ENCODE data around the gene PIGK. TPM values are rescaled to one million over a fixed set of nuclear protein-coding genes. Genes with fewer than 3 reads are reported as not detected.

PIGK gene
- total and polyA plus RNA-seq, 2 donors (not counting 3 experiments of a cell fraction or from before 2014, with no cell fraction given), result 12.3 to 32.3 TPM

DNA sequence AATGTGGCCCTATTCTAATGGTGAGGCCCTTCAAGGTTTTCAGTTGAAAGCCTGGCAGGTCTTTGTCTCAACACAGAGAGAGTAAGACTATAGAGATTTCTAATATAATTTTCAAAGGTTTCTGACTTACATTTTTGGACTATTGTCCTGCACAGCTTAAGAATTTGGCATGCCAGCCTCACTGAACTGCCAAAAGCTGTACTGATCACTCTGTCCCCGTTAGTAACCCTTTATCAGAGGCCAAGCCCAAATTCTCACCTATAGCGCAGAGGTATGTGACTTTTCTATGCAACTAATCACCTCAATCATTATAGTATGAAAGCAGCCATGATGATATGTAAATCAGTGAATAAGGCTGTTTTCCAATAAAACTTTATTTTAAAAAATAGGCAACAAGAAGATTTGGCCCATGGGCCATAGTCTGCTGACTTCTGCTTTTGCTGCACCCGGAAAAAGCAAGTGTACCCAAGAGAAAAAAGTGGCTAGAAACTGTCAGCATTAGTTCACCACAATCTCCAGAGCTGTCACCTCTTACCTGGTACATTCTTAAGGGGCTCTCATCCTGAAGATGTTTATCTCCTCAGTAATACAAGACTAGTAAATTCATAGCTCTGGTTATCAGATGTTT lies 85.4 kb downstream of the PIGK start:
- H3K36me3 ChIP-seq (ENCODE audit: control insufficient read depth in 2 of 2, extremely low read depth in 1 of 2, insufficient read depth in 2 of 2, low read length in 2 of 2), result no peaks in the 10 kb centered on the region
- no peaks in the 10 kb centered on the region for H3K79me2 ChIP-seq (ENCODE audit: control insufficient read depth, insufficient read depth, low read length)
- dilution Hi-C loops (cut with MboI; ENCODE audit: extremely low pct_ligation_motif_present, low sequenced_read_pairs) (no loop called here), intact Hi-C loops (cut with micrococcal nuclease) (no loop called here)
- H4K20me1 ChIP-seq (replicated peaks; ENCODE audit: control insufficient read depth, extremely low read depth, insufficient read depth, low read length), result no peaks in the 10 kb centered on the region
- DNase-seq (ENCODE audit: low read depth, low spot score), result no peak
- H3K4me2 ChIP-seq (ENCODE audit: insufficient read depth, low read length), result no peak overlapping the region
- no peak overlapping the region for H3K9ac ChIP-seq (replicated peaks; ENCODE audit: extremely low read depth, insufficient read depth, low read length)
- POLR2A ChIA-PET, result no interaction called here
- H2AFZ ChIP-seq (ENCODE audit: low read depth, low read length), result no peak overlapping the region
- no peak overlapping the region for H3K4me3 ChIP-seq (replicated peaks in 1 of 3; ENCODE audit: insufficient read depth in 1 of 3, low read depth in 1 of 3, low read length in 3 of 3)
- no peak overlapping the region for H3K27ac ChIP-seq (ENCODE audit: insufficient read depth, low read depth, low read length)
- no TSS peak for BruUV-seq (replicated peaks)
- no peaks in the 10 kb centered on the region for H3K9me1 ChIP-seq (replicated peaks; ENCODE audit: control insufficient read depth, extremely low read depth, insufficient read depth, low read length)
- no peak for FAIRE-seq
- H3K9me3 ChIP-seq (replicated peaks; ENCODE audit: control insufficient read depth, insufficient read depth, low read length), result no peaks in the 10 kb centered on the region
- CTCF ChIA-PET, result interaction anchor here (0.7 to 1.4 kb wide), 3 partner anchors 979 to 1226 kb away, joined by 3 read pairs; no protein-coding TSS in a partner anchor
- no peaks in the 10 kb centered on the region for H3K4me1 ChIP-seq (ENCODE audit: control insufficient read depth, extremely low read depth, insufficient read depth, low read length)
- TF ChIP-seq POLR2AphosphoS5 (IDR thresholded peaks at IDR 0.05; ENCODE audit: insufficient read depth, low read depth, low read length), result no peak
- H3K27me3 ChIP-seq (ENCODE audit: control insufficient read depth in 2 of 2, insufficient read depth in 2 of 2, low read length in 2 of 2), result no peaks in the 10 kb centered on the region

DNA sequence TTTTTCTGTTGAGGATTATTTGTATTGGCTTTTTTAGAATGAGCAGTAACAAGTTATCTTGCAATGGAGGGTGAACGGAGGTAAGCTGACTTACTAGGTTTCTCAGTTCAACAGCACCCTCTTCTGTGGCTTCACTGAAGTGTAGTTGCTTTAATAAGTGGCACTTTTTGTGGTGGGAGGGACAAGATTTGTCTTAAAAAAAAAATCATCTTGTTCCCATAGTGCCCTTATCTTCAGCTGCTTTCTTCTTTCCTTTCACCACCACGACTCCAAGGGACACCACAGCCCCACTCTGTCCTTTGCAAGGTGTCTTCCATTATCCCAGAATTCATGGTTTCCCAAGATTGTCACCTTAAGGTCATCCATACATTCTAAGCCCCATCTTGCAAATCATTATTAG lies 92.9 kb downstream of the PIGK start:
- dilution Hi-C loops (cut with MboI; ENCODE audit: extremely low pct_ligation_motif_present, low sequenced_read_pairs), result no loop called here
- CTCF ChIA-PET, result interaction anchor here (0.7 to 4.4 kb wide), 9 partner anchors 16 to 1218 kb away, joined by 3 to 60 read pairs (median 3); no protein-coding TSS in a partner anchor

More for the DNA sequence above, 92.9 kb downstream of the PIGK start:
- no peak overlapping the region for H2AFZ ChIP-seq (ENCODE audit: low read depth, low read length)
- H3K79me2 ChIP-seq (ENCODE audit: control insufficient read depth, insufficient read depth, low read length), result no peaks in the 10 kb centered on the region
- H3K9me1 ChIP-seq (replicated peaks; ENCODE audit: control insufficient read depth, extremely low read depth, insufficient read depth, low read length), result no peaks in the 10 kb centered on the region
- no peaks in the 10 kb centered on the region for H4K20me1 ChIP-seq (replicated peaks; ENCODE audit: control insufficient read depth, extremely low read depth, insufficient read depth, low read length)
- H3K9ac ChIP-seq (replicated peaks; ENCODE audit: extremely low read depth, insufficient read depth, low read length), result no peak overlapping the region
- no peak overlapping the region for H3K27ac ChIP-seq (ENCODE audit: insufficient read depth, low read depth, low read length)
- FAIRE-seq, result no peak
- no peaks in the 10 kb centered on the region for H3K36me3 ChIP-seq (ENCODE audit: control insufficient read depth in 2 of 2, extremely low read depth in 1 of 2, insufficient read depth in 2 of 2, low read length in 2 of 2)
- H3K4me3 ChIP-seq (replicated peaks in 1 of 3; ENCODE audit: insufficient read depth in 1 of 3, low read depth in 1 of 3, low read length in 3 of 3), result no peak overlapping the region
- intact Hi-C loops (cut with micrococcal nuclease), result loop anchor here (1.0 to 5.0 kb wide), 6 partner anchors 223 to 1218 kb away; no protein-coding TSS in a partner anchor
- BruUV-seq (replicated peaks), result no TSS peak
- POLR2A ChIA-PET, result no interaction called here
- DNase-seq (ENCODE audit: low read depth, low spot score), result peak; percentile 72
- no peaks in the 10 kb centered on the region for H3K9me3 ChIP-seq (replicated peaks; ENCODE audit: control insufficient read depth, insufficient read depth, low read length)
- no peaks in the 10 kb centered on the region for H3K27me3 ChIP-seq (ENCODE audit: control insufficient read depth in 2 of 2, insufficient read depth in 2 of 2, low read length in 2 of 2)
- no peak overlapping the region for H3K4me2 ChIP-seq (ENCODE audit: insufficient read depth, low read length)
- H3K4me1 ChIP-seq (ENCODE audit: control insufficient read depth, extremely low read depth, insufficient read depth, low read length), result no peaks in the 10 kb centered on the region
- TF ChIP-seq, protein P1, sequence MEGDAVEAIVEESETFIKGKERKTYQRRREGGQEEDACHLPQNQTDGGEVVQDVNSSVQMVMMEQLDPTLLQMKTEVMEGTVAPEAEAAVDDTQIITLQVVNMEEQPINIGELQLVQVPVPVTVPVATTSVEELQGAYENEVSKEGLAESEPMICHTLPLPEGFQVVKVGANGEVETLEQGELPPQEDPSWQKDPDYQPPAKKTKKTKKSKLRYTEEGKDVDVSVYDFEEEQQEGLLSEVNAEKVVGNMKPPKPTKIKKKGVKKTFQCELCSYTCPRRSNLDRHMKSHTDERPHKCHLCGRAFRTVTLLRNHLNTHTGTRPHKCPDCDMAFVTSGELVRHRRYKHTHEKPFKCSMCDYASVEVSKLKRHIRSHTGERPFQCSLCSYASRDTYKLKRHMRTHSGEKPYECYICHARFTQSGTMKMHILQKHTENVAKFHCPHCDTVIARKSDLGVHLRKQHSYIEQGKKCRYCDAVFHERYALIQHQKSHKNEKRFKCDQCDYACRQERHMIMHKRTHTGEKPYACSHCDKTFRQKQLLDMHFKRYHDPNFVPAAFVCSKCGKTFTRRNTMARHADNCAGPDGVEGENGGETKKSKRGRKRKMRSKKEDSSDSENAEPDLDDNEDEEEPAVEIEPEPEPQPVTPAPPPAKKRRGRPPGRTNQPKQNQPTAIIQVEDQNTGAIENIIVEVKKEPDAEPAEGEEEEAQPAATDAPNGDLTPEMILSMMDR (IDR thresholded peaks at IDR 0.05; ENCODE audit: extremely low read depth in 1 of 2, insufficient read depth in 1 of 2, low read depth in 1 of 2, low read length in 2 of 2), result peak; percentile 37 to 55
- TF ChIP-seq POLR2AphosphoS5 (IDR thresholded peaks at IDR 0.05; ENCODE audit: insufficient read depth, low read depth, low read length) (no peak), FOS (IDR thresholded peaks at IDR 0.05; ENCODE audit: borderline replicate concordance, insufficient read depth, low read length) (no peak), POLR2A (IDR thresholded peaks at IDR 0.05; ENCODE audit: low read depth, low read length) (no peak)

Data from endothelial cell of umbilical vein (primary cell).